Measurements from ENCODE around the gene DDX51. TPM values are rescaled to one million over a fixed set of nuclear protein-coding genes. Genes with fewer than 3 reads are reported as not detected.

The DDX51 gene
- total RNA-seq, 2 donors from 2014 or later = 29.5 to 83.7 TPM

DNA sequence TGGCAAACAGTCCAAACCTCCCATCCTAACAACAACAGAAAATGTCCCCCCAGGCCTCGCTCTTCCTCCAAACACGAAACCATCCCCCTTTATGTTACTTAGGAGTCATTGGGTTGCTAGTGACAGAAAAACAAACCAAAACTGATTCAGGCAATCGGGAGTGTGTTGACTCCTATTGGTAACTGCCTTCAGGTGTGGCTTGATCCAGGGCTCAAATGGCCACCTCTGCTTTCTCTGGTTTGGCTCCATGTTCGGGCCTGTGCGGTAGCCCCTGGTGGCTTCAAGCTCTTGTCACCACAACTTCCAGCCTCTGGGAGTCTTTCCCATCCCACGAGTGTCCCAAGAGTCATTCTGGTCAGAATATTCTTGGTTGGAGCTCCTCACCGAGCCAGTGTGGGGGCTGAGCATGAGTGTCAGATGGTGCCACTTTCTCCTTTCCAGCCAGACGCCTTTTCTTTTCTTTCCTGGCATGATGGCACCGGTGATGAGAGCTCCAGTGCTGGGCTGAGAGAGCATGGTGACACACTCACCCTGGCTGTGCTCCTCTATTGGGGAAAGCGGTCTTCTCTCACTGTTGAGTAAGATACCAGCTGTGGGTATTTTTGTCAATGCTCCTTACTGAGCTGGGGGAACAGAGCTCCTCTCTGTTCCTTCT lies 38.7 kb upstream of the DDX51 start:
- DNase-seq (ENCODE audit: low spot score) = no peak
- no peak overlapping the region for H3K27ac Mint-ChIP-seq
- H3K4me1 Mint-ChIP-seq (ENCODE audit: low read depth in 2 of 2) = peaks cover 6 to 13% of the 10 kb centered on the region in 2 donors
- H3K27me3 Mint-ChIP-seq = peaks cover 0 to 3% of the 10 kb centered on the region in 2 donors
- no peak overlapping the region for H3K4me3 Mint-ChIP-seq
- no peaks in the 10 kb centered on the region for H3K9me3 Mint-ChIP-seq
- peaks cover 5% of the 10 kb centered on the region for H3K36me3 Mint-ChIP-seq
- ATAC-seq = no peak

- Mint-ChIP-seq H3K4me1 (ENCODE audit: low read depth in 2 of 2) (peaks cover 6 to 10% of the 10 kb centered on the region in 2 donors), H3K27ac (no peak overlapping the region), H3K9me3 (no peaks in the 10 kb centered on the region), H3K36me3 (peaks cover 5% of the 10 kb centered on the region), H3K27me3 (peaks cover 0 to 3% of the 10 kb centered on the region in 2 donors), H3K4me3 (no peak overlapping the region)
- no peak for ATAC-seq
- DNase-seq (ENCODE audit: low spot score) = no peak
Measured at GRCh38 chr12:132182206-132182710, 38.1 kb upstream of the DDX51 start.

- DNase-seq (ENCODE audit: low spot score) = peak; percentile 22
- Mint-ChIP-seq H3K36me3 (peaks cover 5% of the 10 kb centered on the region), H3K4me3 (no peak overlapping the region), H3K4me1 (ENCODE audit: low read depth in 2 of 2) (peaks cover 6 to 8% of the 10 kb centered on the region in 2 donors), H3K9me3 (no peaks in the 10 kb centered on the region), H3K27me3 (peaks cover 0 to 6% of the 10 kb centered on the region in 2 donors), H3K27ac (no peak overlapping the region)
- ATAC-seq = no peak
Measured at GRCh38 chr12:132181570-132182200, 37.6 kb upstream of the DDX51 start.

DNA sequence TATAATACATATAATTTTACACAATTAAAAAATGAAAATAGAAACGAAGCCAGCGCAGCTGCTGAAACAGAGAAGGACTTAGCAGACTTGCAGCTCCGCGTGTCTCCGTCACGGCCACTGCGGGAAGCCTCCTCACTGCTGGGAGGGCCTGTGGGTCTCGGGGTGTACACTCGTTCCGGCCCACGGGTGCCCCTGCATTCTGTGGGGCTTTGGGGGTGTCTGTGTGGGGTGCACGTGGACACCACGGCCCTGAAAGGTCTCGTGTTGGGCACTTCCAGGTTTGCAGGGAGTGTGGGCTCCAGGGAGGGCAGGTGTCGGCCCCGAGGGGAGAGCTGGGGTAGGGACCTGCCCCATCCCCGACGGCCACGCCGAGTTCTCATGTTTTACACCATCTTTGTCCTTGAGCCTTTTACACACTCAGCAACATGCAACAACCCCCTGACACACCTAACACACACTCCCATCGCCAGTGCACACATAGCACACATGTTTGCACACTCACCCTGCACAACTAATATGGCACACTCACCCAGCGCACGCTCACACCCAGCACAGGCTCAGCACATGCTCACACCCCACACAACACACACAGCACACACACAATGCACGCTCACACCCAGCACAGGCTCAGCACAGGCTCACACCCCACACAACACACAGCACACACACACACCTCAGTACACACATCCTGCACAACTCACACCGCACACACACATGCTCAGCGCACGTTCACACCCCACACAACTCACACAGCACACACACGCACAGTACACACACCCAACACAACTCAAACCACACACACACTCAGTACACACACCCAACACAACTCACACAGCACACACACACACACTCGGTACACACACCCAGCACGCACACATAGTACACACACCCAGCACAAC lies 36.8 kb upstream of the DDX51 start:
- DNase-seq (ENCODE audit: low spot score) (peak; percentile 37), ATAC-seq (peak in 1 of 2 donors; percentile 21)
- Mint-ChIP-seq H3K27ac (no peak overlapping the region), H3K36me3 (peaks cover 3% of the 10 kb centered on the region), H3K9me3 (no peaks in the 10 kb centered on the region), H3K4me3 (no peak overlapping the region), H3K4me1 (ENCODE audit: low read depth in 2 of 2) (peaks cover 4 to 5% of the 10 kb centered on the region in 2 donors), H3K27me3 (peaks cover 0 to 6% of the 10 kb centered on the region in 2 donors)

GRCh38 chr12:132179431-132180362 lies 35.6 kb upstream of the DDX51 start:
- Mint-ChIP-seq H3K36me3 (no peaks in the 10 kb centered on the region), H3K4me1 (ENCODE audit: low read depth in 2 of 2) (no peaks in the 10 kb centered on the region), H3K27me3 (peaks cover 0 to 6% of the 10 kb centered on the region in 2 donors), H3K4me3 (no peak overlapping the region), H3K27ac (no peak overlapping the region), H3K9me3 (no peaks in the 10 kb centered on the region)
- ATAC-seq (no peak), DNase-seq (ENCODE audit: low spot score) (peak; percentile 40)

DNA sequence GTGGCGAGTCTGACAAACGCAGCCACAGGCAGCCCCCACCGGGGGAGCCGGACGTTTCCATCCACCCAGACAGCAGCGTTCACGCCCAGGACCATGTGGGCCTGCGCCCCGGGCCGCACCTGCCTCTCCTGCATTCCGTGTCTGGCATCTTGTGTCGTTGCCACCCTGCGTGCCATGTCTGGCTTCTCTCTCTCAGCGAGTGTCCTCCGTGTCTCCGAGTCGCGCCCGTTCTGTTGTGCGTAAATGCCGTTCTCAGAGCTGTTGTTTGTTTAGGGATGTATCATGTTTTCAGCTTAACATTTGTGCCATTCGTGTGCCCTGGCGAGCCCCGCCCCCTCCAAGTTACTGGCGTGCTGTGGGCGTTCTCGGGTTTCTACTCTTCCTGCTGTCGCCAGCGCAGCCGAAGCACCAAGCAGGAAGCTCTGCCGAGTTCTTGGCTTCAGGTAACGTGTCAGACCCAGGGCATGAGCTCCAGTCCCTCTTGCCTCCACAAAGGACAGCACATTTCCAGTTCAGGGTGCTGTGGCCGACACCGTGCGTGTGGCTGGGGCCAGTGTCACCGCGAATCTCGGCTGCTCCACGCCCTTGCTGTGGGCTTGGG lies 34.8 kb upstream of the DDX51 start:
- DNase-seq (ENCODE audit: low spot score) = peak; percentile 34
- Mint-ChIP-seq H3K27me3 (peaks cover 0 to 6% of the 10 kb centered on the region in 2 donors), H3K27ac (no peak overlapping the region), H3K4me3 (no peak overlapping the region), H3K4me1 (ENCODE audit: low read depth in 2 of 2) (no peaks in the 10 kb centered on the region), H3K36me3 (no peaks in the 10 kb centered on the region), H3K9me3 (no peaks in the 10 kb centered on the region)
- peak in 1 of 2 donors; percentile 36 for ATAC-seq

- no peak for ATAC-seq
- no peaks in the 10 kb centered on the region for H3K9me3 Mint-ChIP-seq
- no peak for DNase-seq (ENCODE audit: low spot score)
- H3K27ac Mint-ChIP-seq = no peak overlapping the region
- H3K36me3 Mint-ChIP-seq = no peaks in the 10 kb centered on the region
- H3K4me3 Mint-ChIP-seq = no peak overlapping the region
- no peaks in the 10 kb centered on the region for H3K4me1 Mint-ChIP-seq (ENCODE audit: low read depth in 2 of 2)
- H3K27me3 Mint-ChIP-seq = peaks cover 0 to 6% of the 10 kb centered on the region in 2 donors
Measured at GRCh38 chr12:132178316-132178715, 34.2 kb upstream of the DDX51 start.

- Mint-ChIP-seq H3K9me3 (no peaks in the 10 kb centered on the region), H3K4me1 (ENCODE audit: low read depth in 2 of 2) (no peaks in the 10 kb centered on the region), H3K36me3 (no peaks in the 10 kb centered on the region), H3K27ac (no peak overlapping the region), H3K4me3 (no peak overlapping the region), H3K27me3 (peaks cover 0 to 11% of the 10 kb centered on the region in 2 donors)
- ATAC-seq (no peak), DNase-seq (ENCODE audit: low spot score) (peak; percentile 55)
Measured at GRCh38 chr12:132176920-132177551, 32.9 kb upstream of the DDX51 start.

- Mint-ChIP-seq H3K27me3 (peaks cover 0 to 11% of the 10 kb centered on the region in 2 donors), H3K4me1 (ENCODE audit: low read depth in 2 of 2) (no peaks in the 10 kb centered on the region), H3K9me3 (no peaks in the 10 kb centered on the region), H3K36me3 (no peaks in the 10 kb centered on the region), H3K27ac (no peak overlapping the region), H3K4me3 (no peak overlapping the region)
- DNase-seq (ENCODE audit: low spot score) (peak; percentile 39), ATAC-seq (no peak)
Measured at GRCh38 chr12:132176385-132176919, 32.3 kb upstream of the DDX51 start.

- ATAC-seq (no peak), DNase-seq (ENCODE audit: low spot score) (peak; percentile 48)
- Mint-ChIP-seq H3K4me1 (ENCODE audit: low read depth in 2 of 2) (no peaks in the 10 kb centered on the region), H3K9me3 (no peaks in the 10 kb centered on the region), H3K4me3 (no peak overlapping the region), H3K27me3 (peaks cover 0 to 11% of the 10 kb centered on the region in 2 donors), H3K36me3 (no peaks in the 10 kb centered on the region), H3K27ac (no peak overlapping the region)
Measured at GRCh38 chr12:132175496-132176384, 31.6 kb upstream of the DDX51 start.

DNA sequence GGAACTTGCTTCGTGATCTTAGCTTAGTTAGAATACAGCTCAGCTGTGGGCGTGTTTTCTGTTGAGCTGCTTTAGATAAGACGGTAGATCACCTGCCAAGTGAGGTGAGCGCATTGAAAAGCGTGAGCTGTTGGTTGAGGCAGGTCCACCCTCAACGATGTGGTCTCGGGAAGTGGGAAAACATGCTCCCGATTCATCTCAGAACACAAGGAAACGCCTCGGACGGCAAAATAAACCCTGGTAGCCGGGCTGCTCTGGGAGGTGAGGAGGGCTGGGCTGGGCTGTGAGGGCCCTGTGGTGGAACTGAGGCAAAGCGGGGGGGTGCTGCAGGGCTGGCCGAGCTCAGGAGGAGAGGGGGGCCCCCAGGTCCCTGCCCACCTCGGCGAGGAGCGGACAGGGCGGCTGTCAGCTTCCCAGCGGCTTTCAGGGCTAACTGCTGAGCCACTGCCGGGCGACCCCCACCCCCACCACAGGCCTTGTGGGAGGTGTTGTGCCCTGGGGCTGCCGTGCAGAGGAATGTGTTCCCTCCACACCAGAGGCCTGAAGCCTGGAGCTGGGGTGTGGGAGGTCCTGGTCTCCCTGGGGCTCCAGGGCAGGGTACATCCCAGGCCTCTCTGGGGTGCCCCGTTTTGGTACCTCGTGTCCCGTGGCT lies 30.8 kb upstream of the DDX51 start:
- peaks cover 0 to 13% of the 10 kb centered on the region in 2 donors for H3K27me3 Mint-ChIP-seq
- H3K9me3 Mint-ChIP-seq = no peaks in the 10 kb centered on the region
- ATAC-seq (no peak), DNase-seq (ENCODE audit: low spot score) (peak; percentile 49)
- no peak overlapping the region for H3K27ac Mint-ChIP-seq
- no peaks in the 10 kb centered on the region for H3K36me3 Mint-ChIP-seq
- no peak overlapping the region for H3K4me3 Mint-ChIP-seq
- no peaks in the 10 kb centered on the region for H3K4me1 Mint-ChIP-seq (ENCODE audit: low read depth in 2 of 2)

Measured in natural killer cell treated with Interleukin-12 subunit alpha and Interleukin-12 subunit beta and Interleukin-15 and Interleukin-18, amount 100 ng/mL, for 72 hours (primary cell).